HG03469 (cell line): Measurements from ENCODE around the gene ARTN.

Experiments used
- ATAC-seq: cut with Tn5 transposase; IDR thresholded peaks from one replicate; pipeline ENCODE4 v1.9.1; 2021; ENCODE audit warnings: mild to moderate bottlenecking, moderate library complexity, moderate number of reproducible peaks; ENCODE audit not compliant: unreplicated experiment

The ARTN gene

GRCh38 chr1:43969416-43969745, 35.8 kb downstream of the ARTN start:
- no peak for ATAC-seq

GRCh38 chr1:43969746-43970466, 36.3 kb downstream of the ARTN start, which contains the start of gene DPH2:
DPH2 (plus strand) TSS chr1:43970010; CDS start chr1:43970176, 166 bp downstream.
- peak; percentile 53 for ATAC-seq

GRCh38 chr1:43970502-43970901, 36.9 kb downstream of the ARTN start:
- ATAC-seq, result no peak

- no peak for ATAC-seq
These were observed 37.3 kb downstream of the ARTN start for GRCh38 chr1:43970911-43971310.

- no peak for ATAC-seq
These were observed 37.9 kb downstream of the ARTN start for GRCh38 chr1:43971336-43971980.

GRCh38 chr1:43973981-43974442, 40.4 kb downstream of the ARTN start:
- ATAC-seq, result no peak

GRCh38 chr1:43974443-43975248, 41.0 kb downstream of the ARTN start, which contains the start of gene ATP6V0B:
ATP6V0B (plus strand) TSS chr1:43974960; CDS start chr1:43975041, 81 bp downstream.
- peak; percentile 35 for ATAC-seq

GRCh38 chr1:43975249-43975961, 41.8 kb downstream of the ARTN start:
- ATAC-seq, result no peak

- no peak for ATAC-seq
These were observed 42.4 kb downstream of the ARTN start for GRCh38 chr1:43976045-43976444.

GRCh38 chr1:43976890-43977289, 43.3 kb downstream of the ARTN start:
- ATAC-seq, result no peak

GRCh38 chr1:43977376-43978263, 44.0 kb downstream of the ARTN start:
- ATAC-seq, result no peak

GRCh38 chr1:43978264-43978550, 44.6 kb downstream of the ARTN start:
- ATAC-seq, result no peak

- no peak for ATAC-seq
These were observed 45.1 kb downstream of the ARTN start, which contains the start of gene B4GALT2 for GRCh38 chr1:43978551-43979260. B4GALT2 (plus strand) TSS chr1:43979210; CDS start chr1:43981161, 1,951 bp downstream.

- no peak for ATAC-seq
These were observed 45.6 kb downstream of the ARTN start for GRCh38 chr1:43979261-43979527.

GRCh38 chr1:43979528-43980254, 46.1 kb downstream of the ARTN start:
- no peak for ATAC-seq

GRCh38 chr1:43980255-43981134, 46.9 kb downstream of the ARTN start:
- no peak for ATAC-seq

- no peak for ATAC-seq
These were observed 47.5 kb downstream of the ARTN start for GRCh38 chr1:43981135-43981491.

- no peak for ATAC-seq
These were observed 48.0 kb downstream of the ARTN start for GRCh38 chr1:43981636-43982035.
